GM21528 (cell line): ENCODE results near the gene BCDIN3D.

Source experiments
- ATAC-seq: cut with Tn5 transposase; IDR thresholded peaks from one replicate; pipeline ENCODE4 v1.9.1; 2021; ENCODE audit warnings: mild to moderate bottlenecking, moderate library complexity; ENCODE audit not compliant: unreplicated experiment, low FRiP score

Gene BCDIN3D

GRCh38 chr12:49800421-49801140 is 42.3 kb downstream of the BCDIN3D start:
- no peak for ATAC-seq

- no peak for ATAC-seq
Measured at GRCh38 chr12:49798934-49799333, 44.0 kb downstream of the BCDIN3D start.

GRCh38 chr12:49798248-49798647 is 44.7 kb downstream of the BCDIN3D start:
- no peak for ATAC-seq

DNA sequence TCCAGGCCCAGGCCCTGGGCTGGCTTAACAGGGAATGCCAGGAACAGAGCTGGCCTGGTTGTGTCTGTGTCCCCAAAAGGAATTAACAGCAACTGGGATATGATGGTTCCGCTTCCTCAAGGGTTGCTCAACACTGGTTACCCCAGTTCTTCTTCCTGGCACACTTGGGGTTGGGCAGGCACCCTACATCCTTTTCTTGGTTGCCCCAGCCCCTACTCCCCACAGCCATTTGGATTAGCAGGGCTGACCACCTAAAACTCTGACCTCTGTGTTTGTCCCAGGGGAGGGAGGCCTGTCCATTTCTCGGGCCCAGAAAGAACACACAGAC is 45.5 kb downstream of the BCDIN3D start:
- ATAC-seq = no peak

GRCh38 chr12:49796606-49797448 is 46.1 kb downstream of the BCDIN3D start:
- no peak for ATAC-seq

GRCh38 chr12:49796155-49796554 is 46.8 kb downstream of the BCDIN3D start:
- no peak for ATAC-seq

GRCh38 chr12:49795654-49796105 is 47.2 kb downstream of the BCDIN3D start:
- ATAC-seq = no peak

DNA sequence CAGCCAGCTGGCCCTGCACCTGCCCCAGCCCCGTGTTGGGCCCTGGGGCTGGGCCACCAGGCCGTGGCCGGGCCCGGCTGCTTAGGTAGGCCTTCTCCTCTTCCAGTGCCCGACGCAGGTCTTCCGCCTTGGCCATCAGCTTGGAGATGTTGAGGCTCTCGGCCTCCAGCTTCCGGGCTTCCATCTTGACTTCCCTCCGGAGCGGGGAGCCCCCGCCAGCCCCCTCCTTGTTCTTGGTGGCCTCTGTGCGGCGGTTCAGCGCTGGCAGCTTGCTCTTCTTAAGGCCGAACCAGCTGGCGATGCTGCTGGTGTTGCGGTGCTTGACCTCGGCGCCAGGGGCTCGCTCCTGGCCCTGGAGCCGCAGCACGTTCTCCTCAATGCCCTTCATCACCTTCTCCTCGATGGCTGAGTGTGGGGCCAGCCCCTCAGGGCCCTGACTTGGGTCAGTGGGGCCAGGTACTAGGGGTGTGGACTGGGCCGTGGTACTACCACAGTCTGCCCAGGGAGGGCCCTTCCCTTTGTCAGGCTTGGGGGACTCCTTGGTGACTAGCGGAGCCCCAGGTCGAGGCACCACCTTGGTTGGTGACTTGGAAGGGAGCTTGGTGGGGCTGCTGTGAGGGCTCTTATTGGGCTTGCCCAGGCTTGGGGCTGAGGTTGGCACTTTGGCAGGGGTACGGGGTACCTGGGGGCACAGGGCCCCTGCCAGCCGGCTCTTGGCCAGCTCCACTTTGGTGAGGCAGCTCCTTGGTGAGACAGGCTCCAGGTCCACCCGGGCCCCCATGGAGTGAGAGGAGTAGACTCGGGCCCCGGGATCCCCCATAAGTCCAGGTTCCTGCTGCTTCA is 47.9 kb downstream of the BCDIN3D start:
- no peak for ATAC-seq

GRCh38 chr12:49794021-49794420 is 48.9 kb downstream of the BCDIN3D start:
- ATAC-seq = no peak

- no peak for ATAC-seq
Measured at GRCh38 chr12:49793620-49794019, 49.3 kb downstream of the BCDIN3D start.

- no peak for ATAC-seq
Measured at GRCh38 chr12:49792976-49793580, 49.8 kb downstream of the BCDIN3D start.

GRCh38 chr12:49792181-49792970 is 50.5 kb downstream of the BCDIN3D start:
- ATAC-seq = no peak

GRCh38 chr12:49791700-49792099 is 51.2 kb downstream of the BCDIN3D start:
- ATAC-seq = no peak

GRCh38 chr12:49790741-49791555 is 52.0 kb downstream of the BCDIN3D start:
- no peak for ATAC-seq

DNA sequence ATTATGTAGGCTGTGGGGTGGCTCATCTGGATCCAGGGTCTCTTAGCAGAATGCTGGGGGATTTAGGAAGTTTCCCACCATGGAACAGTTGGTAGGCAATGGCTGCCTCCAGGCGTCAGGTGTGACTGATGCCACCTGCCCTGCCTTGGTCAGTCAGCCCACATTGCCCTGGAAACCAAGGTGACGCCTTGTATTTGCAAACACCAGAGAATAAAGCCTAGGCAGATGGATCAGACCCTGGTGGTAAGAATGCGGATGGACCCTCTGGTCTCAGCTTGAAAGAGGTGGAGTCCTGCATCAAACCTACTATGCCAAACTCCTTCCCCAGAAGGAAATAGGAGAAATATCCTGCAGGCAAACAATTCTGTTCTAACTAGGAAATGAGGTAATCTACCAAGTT is 52.9 kb downstream of the BCDIN3D start:
- ATAC-seq = no peak

- no peak for ATAC-seq
Measured at GRCh38 chr12:49787672-49788071, 55.2 kb downstream of the BCDIN3D start.
